ENCODE measurements around the gene FAM163A. TPM values are rescaled to one million over a fixed set of nuclear protein-coding genes. Genes with fewer than 3 reads are reported as not detected.
A peak's percentile ranks its signal among the peaks of the same experiment; 100 is the strongest.
"Not testable (repeated sequence)": the region's sequence is repeated elsewhere in the genome, so short reads cannot be mapped to it uniquely, and the experiment has no call there.

The FAM163A gene
- under 0.01 TPM in 2 replicates for total RNA-seq

GRCh38 chr1:179742717-179743678, at the start of gene FAM163A:
TSS of gene FAM163A (plus strand) at chr1:179743291. CDS start at chr1:179813098, 69,807 bp downstream.
- no peak within 1 kb of the TSS for H3K4me3 ChIP-seq (ENCODE audit: low read depth, low read length)
- no peak for DNase-seq (ENCODE audit: low read depth)
- TF ChIP-seq CTCF (IDR thresholded peaks at IDR 0.05; ENCODE audit: insufficient read depth, low read depth, low read length) = no peak

GRCh38 chr1:179694530-179694929, 48.6 kb upstream of the FAM163A start:
- H3K4me3 ChIP-seq (ENCODE audit: low read depth, low read length); DNase-seq (ENCODE audit: low read depth): not testable (repeated sequence)

- no peak for DNase-seq (ENCODE audit: low read depth)
- H3K4me3 ChIP-seq (ENCODE audit: low read depth, low read length) = no peak overlapping the region
- TF ChIP-seq CTCF (IDR thresholded peaks at IDR 0.05; ENCODE audit: insufficient read depth, low read depth, low read length) = no peak
Observed at GRCh38 chr1:179702946-179703539, 40.0 kb upstream of the FAM163A start.

GRCh38 chr1:179706339-179706941, 36.7 kb upstream of the FAM163A start:
- H3K4me3 ChIP-seq (ENCODE audit: low read depth, low read length) = no peak overlapping the region
- DNase-seq (ENCODE audit: low read depth) = peak; percentile 73
- TF ChIP-seq CTCF (IDR thresholded peaks at IDR 0.05; ENCODE audit: insufficient read depth, low read depth, low read length) = peak; percentile 78

GRCh38 chr1:179707406-179707805, 35.7 kb upstream of the FAM163A start:
- peak; percentile 4 for DNase-seq (ENCODE audit: low read depth)
- no peak for TF ChIP-seq CTCF (IDR thresholded peaks at IDR 0.05; ENCODE audit: insufficient read depth, low read depth, low read length)
- H3K4me3 ChIP-seq (ENCODE audit: low read depth, low read length) = no peak overlapping the region

GRCh38 chr1:179708434-179709195, 34.5 kb upstream of the FAM163A start:
- no peak overlapping the region for H3K4me3 ChIP-seq (ENCODE audit: low read depth, low read length)
- TF ChIP-seq CTCF (IDR thresholded peaks at IDR 0.05; ENCODE audit: insufficient read depth, low read depth, low read length) = no peak
- DNase-seq (ENCODE audit: low read depth) = no peak

All from fibroblast of villous mesenchyme (primary cell).